Osteocyte (in vitro differentiated cells): ENCODE measurements around the gene SAA2. TPM values are rescaled to one million over a fixed set of nuclear protein-coding genes. Genes with fewer than 3 reads are reported as not detected.

Experiments used
- DNase-seq: peaks from one replicate; pipeline ENCODE4 v3.0.0; 2021; ENCODE audit warnings: mixed read lengths; ENCODE audit not compliant: unreplicated experiment; ENCODE audit errors: extremely low spot score
- H3K27ac Mint-ChIP-seq: one replicate; pipeline ENCODE4 v1.8.0; 2021; ENCODE audit warnings: mild to moderate bottlenecking, mixed read lengths; ENCODE audit not compliant: unreplicated experiment
- H3K27me3 Mint-ChIP-seq: one replicate; pipeline ENCODE4 v1.8.0; 2021; ENCODE audit warnings: mixed read lengths; ENCODE audit not compliant: unreplicated experiment
- H3K36me3 Mint-ChIP-seq: one replicate; pipeline ENCODE4 v1.8.0; 2021; ENCODE audit warnings: mixed read lengths; ENCODE audit not compliant: unreplicated experiment
- H3K4me1 Mint-ChIP-seq: one replicate; pipeline ENCODE4 v1.8.0; 2021; ENCODE audit warnings: mixed read lengths; ENCODE audit not compliant: unreplicated experiment
- H3K4me3 Mint-ChIP-seq: one replicate; pipeline ENCODE4 v1.8.0; 2021; ENCODE audit warnings: mild to moderate bottlenecking, moderate library complexity, mixed read lengths; ENCODE audit not compliant: unreplicated experiment
- H3K9me3 Mint-ChIP-seq: one replicate; pipeline ENCODE4 v1.8.0; 2021; ENCODE audit warnings: mixed read lengths; ENCODE audit not compliant: unreplicated experiment
- CTCF ChIP-seq: fragments of 200-600 bp; sonication (generic); IDR thresholded peaks from 2 replicates; pipeline ENCODE4 v1.5.0; 2021; ENCODE audit warnings: antibody characterized with exemption, mild to moderate bottlenecking, moderate library complexity
- total RNA-seq: library from RNA; stranded (reverse); gene quantifications from 2 replicates; pipeline ENCODE4 v1.2.1, GENCODE V29; 2021

Gene SAA2
- total RNA-seq, 1 donor from 2014 or later = not detected

GRCh38 chr11:18245396-18245795 is 3.1 kb downstream of the SAA2 start:
- no peak for TF ChIP-seq CTCF
- H3K27me3 Mint-ChIP-seq = peaks cover 26% of the 10 kb centered on the region
- peaks cover 3% of the 10 kb centered on the region for H3K9me3 Mint-ChIP-seq
- no peak for DNase-seq
- no peaks in the 10 kb centered on the region for H3K36me3 Mint-ChIP-seq
- peaks cover 2% of the 10 kb centered on the region for H3K4me1 Mint-ChIP-seq
- H3K4me3 Mint-ChIP-seq = no peak overlapping the region
- no peak overlapping the region for H3K27ac Mint-ChIP-seq

GRCh38 chr11:18243783-18244362 is 4.6 kb downstream of the SAA2 start:
- TF ChIP-seq CTCF = peak; percentile 77
- DNase-seq = no peak
- Mint-ChIP-seq H3K9me3 (peaks cover 3% of the 10 kb centered on the region), H3K27me3 (peaks cover 36% of the 10 kb centered on the region), H3K27ac (no peak overlapping the region), H3K4me1 (peaks cover 2% of the 10 kb centered on the region), H3K36me3 (no peaks in the 10 kb centered on the region), H3K4me3 (no peak overlapping the region)

GRCh38 chr11:18239655-18240054 is 8.8 kb downstream of the SAA2 start:
- Mint-ChIP-seq H3K27ac (no peak overlapping the region), H3K4me1 (peaks cover 4% of the 10 kb centered on the region)

GRCh38 chr11:18236664-18237356 is 11.7 kb downstream of the SAA2 start, which contains the start of gene SAA4:
Gene SAA4 (minus strand): TSS chr11:18236802. CDS start chr11:18235926, 876 bp downstream.
- Mint-ChIP-seq H3K36me3 (no peaks in the 10 kb centered on the region), H3K27ac (no peak within 1 kb of the TSS), H3K4me3 (no peak within 1 kb of the TSS), H3K27me3 (peaks cover 68% of the 10 kb centered on the region), H3K4me1 (peaks cover 2% of the 10 kb centered on the region), H3K9me3 (no peaks in the 10 kb centered on the region)
- no peak for DNase-seq
- no peak for TF ChIP-seq CTCF

More at GRCh38 chr11:18239655-18240054, 8.8 kb downstream of the SAA2 start:
- H3K36me3 Mint-ChIP-seq = no peaks in the 10 kb centered on the region
- no peak overlapping the region for H3K4me3 Mint-ChIP-seq
- peaks cover 68% of the 10 kb centered on the region for H3K27me3 Mint-ChIP-seq
- no peak for DNase-seq
- H3K9me3 Mint-ChIP-seq = peaks cover 3% of the 10 kb centered on the region
- TF ChIP-seq CTCF = no peak
